Activated T-helper 2 cell treated with anti-CD3 and anti-CD28 coated beads, Interferon-gamma antibody, Interleukin-2, Interleukin-4, amounts not matched to agents 10 μg/mL and 5 μg/mL and 100 μg/mL, durations not matched to agents 14 hours and 24 hours and 36 hours (primary cell): ENCODE data around the gene RFX6. TPM values are rescaled to one million over a fixed set of nuclear protein-coding genes. Genes with fewer than 3 reads are reported as not detected.

Experiments
- total RNA-seq: library from RNA; stranded (reverse); gene quantifications from 2 replicates; pipeline ENCODE4 v1.2.3, GENCODE V29; 2022

RFX6 gene
- total RNA-seq, 1 donor from 2014 or later = not detected

Other genes with a start within 250 kb of the RFX6 start
- gene ZUP1, start 208.5 kb upstream of the RFX6 start, total RNA-seq = 17.2 and 17.9 TPM in 2 replicates
- 6.3 and 7.4 TPM in 2 replicates for gene KPNA5, start 196.0 kb upstream of the RFX6 start, total RNA-seq
- gene FAM162B, start 111.5 kb upstream of the RFX6 start, total RNA-seq = not detected in 2 replicates
- gene GPRC6A, start 48.2 kb upstream of the RFX6 start, total RNA-seq = not detected in 2 replicates